GM19043 (cell line): ENCODE results near the gene DIP2C.
"Not testable (repeated sequence)": the region's sequence is repeated elsewhere in the genome, so short reads cannot be mapped to it uniquely, and the experiment has no call there.

ENCODE experiments used
- ATAC-seq: cut with Tn5 transposase; IDR thresholded peaks from one replicate; pipeline ENCODE4 v1.9.1; 2021; ENCODE audit warnings: low read depth; ENCODE audit not compliant: unreplicated experiment

DIP2C gene

GRCh38 chr10:374354-374753 lies 315.1 kb downstream of the DIP2C start:
- ATAC-seq, result no peak

GRCh38 chr10:373526-374309 lies 315.8 kb downstream of the DIP2C start:
- no peak for ATAC-seq

- ATAC-seq, result no peak
Measured at GRCh38 chr10:373015-373414, 316.5 kb downstream of the DIP2C start.

- ATAC-seq, result no peak
Measured at GRCh38 chr10:372566-372965, 316.9 kb downstream of the DIP2C start.

- ATAC-seq, result no peak
Measured at GRCh38 chr10:371515-371914, 318.0 kb downstream of the DIP2C start.

- ATAC-seq, result no peak
Measured at GRCh38 chr10:370449-370825, 319.0 kb downstream of the DIP2C start.

GRCh38 chr10:369684-370448 lies 319.6 kb downstream of the DIP2C start:
- no peak for ATAC-seq

- ATAC-seq, result no peak
Measured at GRCh38 chr10:369221-369683, 320.2 kb downstream of the DIP2C start.

- no peak for ATAC-seq
Measured at GRCh38 chr10:368579-369220, 320.8 kb downstream of the DIP2C start.

GRCh38 chr10:368107-368506 lies 321.4 kb downstream of the DIP2C start:
- ATAC-seq, result not testable (repeated sequence)

- no peak for ATAC-seq
Measured at GRCh38 chr10:367636-368035, 321.8 kb downstream of the DIP2C start.

GRCh38 chr10:366186-366585 lies 323.3 kb downstream of the DIP2C start:
- no peak for ATAC-seq

GRCh38 chr10:364267-364775 lies 325.1 kb downstream of the DIP2C start:
- ATAC-seq, result no peak

- no peak for ATAC-seq
Measured at GRCh38 chr10:363152-363551, 326.3 kb downstream of the DIP2C start.

- no peak for ATAC-seq
Measured at GRCh38 chr10:361203-362081, 328.0 kb downstream of the DIP2C start.

- ATAC-seq, result no peak
Measured at GRCh38 chr10:360653-361052, 328.8 kb downstream of the DIP2C start.

GRCh38 chr10:359762-360161 lies 329.7 kb downstream of the DIP2C start:
- ATAC-seq, result no peak

- no peak for ATAC-seq
Measured at GRCh38 chr10:359093-359492, 330.4 kb downstream of the DIP2C start.

- ATAC-seq, result no peak
Measured at GRCh38 chr10:357201-357950, 332.1 kb downstream of the DIP2C start.

- ATAC-seq, result no peak
Measured at GRCh38 chr10:356452-356851, 333.0 kb downstream of the DIP2C start.
